HG02588 (cell line): ENCODE results near the gene ARMC2.
"Not testable (repeated sequence)": the region's sequence is repeated elsewhere in the genome, so short reads cannot be mapped to it uniquely, and the experiment has no call there.

Experiments
- ATAC-seq: cut with Tn5 transposase; IDR thresholded peaks from one replicate; pipeline ENCODE4 v1.9.1; 2021; ENCODE audit warnings: mild to moderate bottlenecking, moderate library complexity; ENCODE audit not compliant: unreplicated experiment

Gene ARMC2

GRCh38 chr6:108832738-108833137 lies 15.5 kb upstream of the ARMC2 start:
- no peak for ATAC-seq

- peak; percentile 90 for ATAC-seq
These were observed 12.9 kb upstream of the ARMC2 start for GRCh38 chr6:108835218-108835850.

- ATAC-seq = no peak
These were observed 12.2 kb upstream of the ARMC2 start for GRCh38 chr6:108836061-108836460.

- ATAC-seq = no peak
These were observed 10.8 kb upstream of the ARMC2 start for GRCh38 chr6:108837236-108837971.

- no peak for ATAC-seq
These were observed 10.0 kb upstream of the ARMC2 start for GRCh38 chr6:108838101-108838717.

GRCh38 chr6:108839083-108839642 lies 9.1 kb upstream of the ARMC2 start:
- no peak for ATAC-seq

GRCh38 chr6:108840919-108841318 lies 7.3 kb upstream of the ARMC2 start:
- ATAC-seq = no peak

- no peak for ATAC-seq
These were observed 6.8 kb upstream of the ARMC2 start for GRCh38 chr6:108841377-108841855.

- no peak for ATAC-seq
These were observed 4.1 kb upstream of the ARMC2 start for GRCh38 chr6:108844135-108844534.

GRCh38 chr6:108845145-108845544 lies 3.1 kb upstream of the ARMC2 start:
- no peak for ATAC-seq

- ATAC-seq = no peak
These were observed 2.1 kb upstream of the ARMC2 start for GRCh38 chr6:108846101-108846500.

GRCh38 chr6:108846628-108847027 lies 1.6 kb upstream of the ARMC2 start:
- ATAC-seq = no peak

GRCh38 chr6:108847738-108848115 lies 495 bp upstream of the ARMC2 start:
- ATAC-seq = no peak

- ATAC-seq = no peak
These were observed 2.6 kb downstream of the ARMC2 start for GRCh38 chr6:108850669-108851465.

GRCh38 chr6:108851756-108852155 lies 3.5 kb downstream of the ARMC2 start:
- no peak for ATAC-seq

GRCh38 chr6:108853077-108853476 lies 4.9 kb downstream of the ARMC2 start:
- no peak for ATAC-seq

GRCh38 chr6:108862479-108863191 lies 14.4 kb downstream of the ARMC2 start:
- no peak for ATAC-seq

GRCh38 chr6:108865751-108866286 lies 17.6 kb downstream of the ARMC2 start:
- ATAC-seq = not testable (repeated sequence)

- no peak for ATAC-seq
These were observed 18.6 kb downstream of the ARMC2 start for GRCh38 chr6:108866798-108867197.

- no peak for ATAC-seq
These were observed 20.4 kb downstream of the ARMC2 start for GRCh38 chr6:108868647-108869046.
